ENCODE results near the gene DDR1. TPM values are rescaled to one million over a fixed set of nuclear protein-coding genes. Genes with fewer than 3 reads are reported as not detected.

Gene DDR1
- total RNA-seq, 1 experiment from 2014 or later = 258 TPM

GRCh38 chr6:30885481-30885998 is 1.2 kb downstream of the DDR1 start:
- no CpG with 5 or more reads among the region's 7 CpGs for WGBS (ENCODE audit: extremely low coverage, insufficient read length, low lambda C conversion rate)
- Histone ChIP-seq H3K23ac (ENCODE audit: insufficient read length, low read depth, low read length) (no peak overlapping the region), H3K4me2 (ENCODE audit: insufficient read depth, insufficient read length, low read length) (peak overlapping the region; percentile 42), H2AK5ac (ENCODE audit: insufficient read length, low read length) (no peak overlapping the region), H3T11ph (ENCODE audit: low read length) (no peak overlapping the region), H3K23me2 (ENCODE audit: insufficient read length, low read depth, low read length, poor library complexity, severe bottlenecking) (peaks cover 37% of the 10 kb centered on the region), H3K56ac (ENCODE audit: insufficient read length, low read depth, low read length) (no peak overlapping the region), H4K8ac (replicated peaks; ENCODE audit: insufficient read length, low read depth, low read length) (no peak overlapping the region), H3K4me1 (ENCODE audit: insufficient read depth, low read length) (peaks cover 6% of the 10 kb centered on the region; the same call in 1 of the 2 replicates), H2AFZ (ENCODE audit: low read length) (no peak overlapping the region), H4K20me1 (ENCODE audit: control insufficient read depth, insufficient read depth, insufficient read length) (no peaks in the 10 kb centered on the region), H2BK20ac (ENCODE audit: low read depth, low read length, poor library complexity, severe bottlenecking) (no peak overlapping the region), H2BK15ac (ENCODE audit: low read depth, low read length) (no peak overlapping the region), H3K9ac (ENCODE audit: extremely low read depth, insufficient read length, low read length) (peak overlapping the region; percentile 48), H2BK12ac (ENCODE audit: insufficient read length, low read depth, low read length) (no peak overlapping the region), H3K9me3 (ENCODE audit: control insufficient read depth, low read depth, low read length) (no peaks in the 10 kb centered on the region), H3K14ac (ENCODE audit: insufficient read depth, low read length) (peak overlapping the region; percentile 0; the same call in 1 of the 2 replicates), H3K79me1 (ENCODE audit: insufficient read depth, low read depth, low read length, poor library complexity, severe bottlenecking) (peaks cover 7% of the 10 kb centered on the region), H4K5ac (ENCODE audit: insufficient read length, low read depth, low read length) (no peak overlapping the region), H3K18ac (ENCODE audit: insufficient read length, low read depth, low read length) (peak overlapping the region; percentile 2), H3K4ac (ENCODE audit: low read depth, low read length) (no peak overlapping the region), H2BK120ac (ENCODE audit: low read depth, low read length, poor library complexity, severe bottlenecking) (no peak overlapping the region), H4K91ac (ENCODE audit: insufficient read length, low read depth, low read length) (no peak overlapping the region), H2BK5ac (ENCODE audit: insufficient read length, low read length) (no peak overlapping the region), H3K27ac (ENCODE audit: insufficient read length, low read depth, low read length) (peak overlapping the region; percentile 59), H3K27me3 (ENCODE audit: insufficient read depth, low read length) (no peaks in the 10 kb centered on the region), H3K79me2 (ENCODE audit: insufficient read depth, low read length) (peaks cover 18% of the 10 kb centered on the region; the same call in 1 of the 2 replicates)
- Mint-ChIP-seq H3K9me3 (no peaks in the 10 kb centered on the region), H3K36me3 (ENCODE audit: insufficient read depth in 1 of 3, low read depth in 3 of 3) (peaks cover 21 to 40% (median 29%) of the 10 kb centered on the region in 3 experiments), H3K4me3 (peak overlapping the region; percentile 72 to 90), H3K27me3 (ENCODE audit: low read depth) (no peaks in the 10 kb centered on the region; the same call in 1 of the 2 replicates), H3K4me1 (peaks cover 71 to 73% of the 10 kb centered on the region in 2 experiments), H3K27ac (peak overlapping the region; percentile 95 to 99 (median 98))
- peak; percentile 26 for DNase-seq
- TF ChIP-seq, protein P1, sequence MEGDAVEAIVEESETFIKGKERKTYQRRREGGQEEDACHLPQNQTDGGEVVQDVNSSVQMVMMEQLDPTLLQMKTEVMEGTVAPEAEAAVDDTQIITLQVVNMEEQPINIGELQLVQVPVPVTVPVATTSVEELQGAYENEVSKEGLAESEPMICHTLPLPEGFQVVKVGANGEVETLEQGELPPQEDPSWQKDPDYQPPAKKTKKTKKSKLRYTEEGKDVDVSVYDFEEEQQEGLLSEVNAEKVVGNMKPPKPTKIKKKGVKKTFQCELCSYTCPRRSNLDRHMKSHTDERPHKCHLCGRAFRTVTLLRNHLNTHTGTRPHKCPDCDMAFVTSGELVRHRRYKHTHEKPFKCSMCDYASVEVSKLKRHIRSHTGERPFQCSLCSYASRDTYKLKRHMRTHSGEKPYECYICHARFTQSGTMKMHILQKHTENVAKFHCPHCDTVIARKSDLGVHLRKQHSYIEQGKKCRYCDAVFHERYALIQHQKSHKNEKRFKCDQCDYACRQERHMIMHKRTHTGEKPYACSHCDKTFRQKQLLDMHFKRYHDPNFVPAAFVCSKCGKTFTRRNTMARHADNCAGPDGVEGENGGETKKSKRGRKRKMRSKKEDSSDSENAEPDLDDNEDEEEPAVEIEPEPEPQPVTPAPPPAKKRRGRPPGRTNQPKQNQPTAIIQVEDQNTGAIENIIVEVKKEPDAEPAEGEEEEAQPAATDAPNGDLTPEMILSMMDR (conservative IDR thresholded peaks at IDR 0.05) = no peak

Measured in H9 (cell line).